ENCODE data around the gene SNAP47.

Gene SNAP47

GRCh38 chr1:227769936-227770494, 34.8 kb downstream of the SNAP47 start:
- TF ChIP-seq EZH2 (optimal IDR thresholded peaks at IDR 0.05; ENCODE audit: low read depth, low read length): no peak
- TF ChIP-seq EZH2phosphoT487 (IDR thresholded peaks at IDR 0.05; ENCODE audit: low read length): no peak
- no peak for TF ChIP-seq CTCF (IDR thresholded peaks at IDR 0.05; ENCODE audit: low read length)
- DNase-seq: no peak
- no peaks in the 10 kb centered on the region for H3K9me2 ChIP-seq (replicated peaks; ENCODE audit: insufficient read depth, low read length)
- no peaks in the 10 kb centered on the region for H4K20me1 ChIP-seq (ENCODE audit: insufficient read depth, low read length)
- H2AFZ ChIP-seq (ENCODE audit: low read length): no peak overlapping the region
- H3K36me3 ChIP-seq (replicated peaks; ENCODE audit: insufficient read depth, low read length): peaks cover 6% of the 10 kb centered on the region; the same call in 1 of the 2 replicates
- no peaks in the 10 kb centered on the region for H3F3A ChIP-seq (ENCODE audit: insufficient read depth, low read length)
- no peak overlapping the region for H3K4me2 ChIP-seq (ENCODE audit: low read depth, low read length)
- H3K9me3 ChIP-seq (replicated peaks; ENCODE audit: insufficient read depth, low read length): no peaks in the 10 kb centered on the region
- H3K79me2 ChIP-seq (ENCODE audit: low read length): no peaks in the 10 kb centered on the region
- no peak overlapping the region for H3K27ac ChIP-seq (ENCODE audit: low read length)
- H3K4me1 ChIP-seq (ENCODE audit: low read length): no peaks in the 10 kb centered on the region
- no peak overlapping the region for H3K4me3 ChIP-seq (ENCODE audit: low read length)
- H3K27me3 ChIP-seq (replicated peaks; ENCODE audit: insufficient read depth, low read length): no peaks in the 10 kb centered on the region
- H3K9ac ChIP-seq (ENCODE audit: low read length): no peak overlapping the region

GRCh38 chr1:227770812-227771211, 35.6 kb downstream of the SNAP47 start:
- Histone ChIP-seq H3F3A (ENCODE audit: insufficient read depth, low read length) (no peaks in the 10 kb centered on the region), H3K4me1 (ENCODE audit: low read length) (no peaks in the 10 kb centered on the region), H3K9me3 (replicated peaks; ENCODE audit: insufficient read depth, low read length) (no peaks in the 10 kb centered on the region), H3K9ac (ENCODE audit: low read length) (no peak overlapping the region), H3K27ac (ENCODE audit: low read length) (no peak overlapping the region), H3K27me3 (replicated peaks; ENCODE audit: insufficient read depth, low read length) (no peaks in the 10 kb centered on the region), H3K4me2 (ENCODE audit: low read depth, low read length) (no peak overlapping the region), H3K9me2 (replicated peaks; ENCODE audit: insufficient read depth, low read length) (no peaks in the 10 kb centered on the region), H4K20me1 (ENCODE audit: insufficient read depth, low read length) (no peaks in the 10 kb centered on the region), H3K36me3 (replicated peaks; ENCODE audit: insufficient read depth, low read length) (peaks cover 6% of the 10 kb centered on the region; the same call in 1 of the 2 replicates), H3K79me2 (ENCODE audit: low read length) (no peaks in the 10 kb centered on the region), H2AFZ (ENCODE audit: low read length) (no peak overlapping the region), H3K4me3 (ENCODE audit: low read length) (no peak overlapping the region)
- no peak for DNase-seq
- TF ChIP-seq EZH2 (optimal IDR thresholded peaks at IDR 0.05; ENCODE audit: low read depth, low read length): no peak
- TF ChIP-seq EZH2phosphoT487 (IDR thresholded peaks at IDR 0.05; ENCODE audit: low read length): no peak
- TF ChIP-seq CTCF (IDR thresholded peaks at IDR 0.05; ENCODE audit: low read length): no peak

- Histone ChIP-seq H3K4me3 (ENCODE audit: low read length) (no peak overlapping the region), H2AFZ (ENCODE audit: low read length) (no peak overlapping the region), H3K9ac (ENCODE audit: low read length) (no peak overlapping the region), H3K4me1 (ENCODE audit: low read length) (no peaks in the 10 kb centered on the region), H3K4me2 (ENCODE audit: low read depth, low read length) (no peak overlapping the region), H3K9me2 (replicated peaks; ENCODE audit: insufficient read depth, low read length) (no peaks in the 10 kb centered on the region), H3F3A (ENCODE audit: insufficient read depth, low read length) (no peaks in the 10 kb centered on the region), H3K9me3 (replicated peaks; ENCODE audit: insufficient read depth, low read length) (no peaks in the 10 kb centered on the region), H3K27ac (ENCODE audit: low read length) (no peak overlapping the region), H3K36me3 (replicated peaks; ENCODE audit: insufficient read depth, low read length) (peaks cover 6% of the 10 kb centered on the region; the same call in 1 of the 2 replicates), H3K79me2 (ENCODE audit: low read length) (no peaks in the 10 kb centered on the region), H3K27me3 (replicated peaks; ENCODE audit: insufficient read depth, low read length) (no peaks in the 10 kb centered on the region), H4K20me1 (ENCODE audit: insufficient read depth, low read length) (no peaks in the 10 kb centered on the region)
- TF ChIP-seq EZH2phosphoT487 (IDR thresholded peaks at IDR 0.05; ENCODE audit: low read length) (no peak), EZH2 (optimal IDR thresholded peaks at IDR 0.05; ENCODE audit: low read depth, low read length) (no peak), CTCF (IDR thresholded peaks at IDR 0.05; ENCODE audit: low read length) (no peak)
- DNase-seq: no peak
Observed at GRCh38 chr1:227771326-227771725, 36.1 kb downstream of the SNAP47 start.

Measured in MM.1S (cell line).